HPDE6-E6E7 (cell line): ENCODE results near the gene RHEB.

Source experiments
- DNase-seq: peaks from one replicate; pipeline ENCODE4 v3.0.0; 2011; ENCODE audit warnings: missing footprints; ENCODE audit errors: extremely low spot score

The RHEB gene

GRCh38 chr7:151448261-151449252 lies 71.1 kb downstream of the RHEB start:
- DNase-seq, result peak; percentile 55

DNA sequence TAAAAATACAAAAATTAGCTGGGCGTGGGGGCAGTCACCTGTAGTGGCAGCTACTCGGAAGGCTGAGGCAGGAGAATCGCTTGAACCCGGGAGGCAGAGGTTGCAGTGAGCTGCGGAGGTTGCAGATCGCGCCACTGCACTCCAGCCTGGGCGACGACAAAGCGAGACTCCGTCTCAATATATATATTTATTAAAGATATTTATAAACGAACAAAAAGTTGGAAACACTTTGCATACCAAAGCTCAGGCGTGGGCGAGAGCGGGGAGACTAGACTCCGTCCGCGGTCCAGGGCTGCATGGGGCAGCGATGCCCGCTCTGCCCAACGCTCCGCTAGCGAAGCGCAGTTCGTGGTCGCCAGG lies 71.8 kb downstream of the RHEB start:
- no peak for DNase-seq

DNA sequence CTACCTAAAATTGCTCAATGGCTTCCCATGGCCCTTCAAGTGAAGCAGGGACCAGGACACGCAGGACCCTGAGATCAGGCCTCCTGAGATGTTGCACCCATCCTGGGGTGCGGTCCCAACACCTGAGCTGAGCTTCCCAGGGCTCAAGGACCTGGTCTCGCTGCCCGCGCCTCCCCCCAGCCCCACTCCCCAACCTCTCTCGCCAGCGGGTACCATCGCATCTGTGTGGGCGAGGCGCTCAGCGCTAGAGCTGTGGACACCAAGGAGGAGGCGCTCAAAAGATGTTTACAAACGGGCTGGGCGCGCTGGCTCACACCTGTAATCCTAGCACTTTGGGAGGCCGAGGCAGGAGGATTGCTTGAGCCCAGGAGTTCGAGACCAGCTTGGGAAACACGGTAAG lies 72.4 kb downstream of the RHEB start:
- DNase-seq, result no peak

GRCh38 chr7:151446412-151446811 lies 73.3 kb downstream of the RHEB start:
- no peak for DNase-seq

- no peak for DNase-seq
Observed at GRCh38 chr7:151444632-151445031, 75.1 kb downstream of the RHEB start.

DNA sequence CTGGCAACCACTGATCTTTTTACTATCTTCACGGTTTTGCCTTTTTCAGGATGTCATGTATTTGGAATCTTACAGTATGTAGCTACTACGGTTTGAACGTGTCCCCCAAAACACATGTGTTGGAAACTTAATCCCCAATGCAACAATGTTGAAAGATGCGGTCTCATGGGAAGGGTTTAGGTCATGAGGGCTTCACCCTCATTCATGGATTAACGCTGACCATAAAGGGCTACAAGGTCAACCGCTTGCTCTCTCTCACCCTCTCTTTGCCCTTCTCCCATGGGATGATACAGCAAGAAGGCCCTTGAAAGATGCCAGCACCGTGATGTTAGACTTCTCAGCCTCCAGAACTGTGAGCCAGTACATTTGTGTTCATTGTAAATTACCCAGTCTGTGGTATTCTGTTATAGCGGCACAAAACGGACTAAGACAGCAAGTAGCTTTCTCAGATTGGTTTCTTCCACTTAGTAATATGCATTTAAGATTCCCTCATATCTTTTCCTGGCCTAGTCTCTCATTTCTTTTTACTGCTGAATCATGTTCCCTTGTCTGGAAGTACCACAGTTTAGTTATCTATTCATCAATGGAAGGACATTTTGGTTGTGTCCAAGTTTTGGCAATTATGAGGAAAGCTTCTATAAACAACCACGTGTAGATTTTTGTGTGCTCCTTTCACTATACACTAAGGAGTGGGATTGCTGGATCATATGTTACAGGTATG lies 76.8 kb downstream of the RHEB start:
- DNase-seq, result no peak

- DNase-seq, result no peak
Observed at GRCh38 chr7:151440799-151441445, 78.8 kb downstream of the RHEB start.

- DNase-seq, result no peak
Observed at GRCh38 chr7:151439855-151440798, 79.6 kb downstream of the RHEB start, which contains the start of gene CRYGN. Gene CRYGN (minus strand): TSS chr7:151440141. CDS start chr7:151439917, 224 bp downstream.

- no peak for DNase-seq
Observed at GRCh38 chr7:151438864-151439601, 80.7 kb downstream of the RHEB start.

- DNase-seq, result no peak
Observed at GRCh38 chr7:151437866-151438516, 81.7 kb downstream of the RHEB start.

DNA sequence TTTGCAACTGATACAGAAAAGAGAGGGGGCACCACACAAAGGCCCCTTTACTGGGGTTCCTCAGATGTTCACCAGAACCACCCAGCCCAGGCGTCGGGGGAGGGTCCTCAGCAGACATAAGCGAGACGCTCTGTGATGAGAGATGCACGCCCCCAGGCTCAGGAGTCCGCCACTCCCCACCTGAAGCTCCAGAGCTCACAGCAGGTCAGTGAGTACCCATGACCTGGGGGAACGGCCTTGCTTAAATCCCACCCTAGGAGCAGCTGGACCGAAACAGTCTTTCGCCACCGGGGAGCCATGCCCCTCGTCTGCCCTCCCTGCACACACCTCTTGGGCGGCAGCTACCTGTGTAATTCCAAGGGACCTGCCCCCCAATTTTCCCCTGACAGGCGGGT lies 82.5 kb downstream of the RHEB start:
- no peak for DNase-seq

DNA sequence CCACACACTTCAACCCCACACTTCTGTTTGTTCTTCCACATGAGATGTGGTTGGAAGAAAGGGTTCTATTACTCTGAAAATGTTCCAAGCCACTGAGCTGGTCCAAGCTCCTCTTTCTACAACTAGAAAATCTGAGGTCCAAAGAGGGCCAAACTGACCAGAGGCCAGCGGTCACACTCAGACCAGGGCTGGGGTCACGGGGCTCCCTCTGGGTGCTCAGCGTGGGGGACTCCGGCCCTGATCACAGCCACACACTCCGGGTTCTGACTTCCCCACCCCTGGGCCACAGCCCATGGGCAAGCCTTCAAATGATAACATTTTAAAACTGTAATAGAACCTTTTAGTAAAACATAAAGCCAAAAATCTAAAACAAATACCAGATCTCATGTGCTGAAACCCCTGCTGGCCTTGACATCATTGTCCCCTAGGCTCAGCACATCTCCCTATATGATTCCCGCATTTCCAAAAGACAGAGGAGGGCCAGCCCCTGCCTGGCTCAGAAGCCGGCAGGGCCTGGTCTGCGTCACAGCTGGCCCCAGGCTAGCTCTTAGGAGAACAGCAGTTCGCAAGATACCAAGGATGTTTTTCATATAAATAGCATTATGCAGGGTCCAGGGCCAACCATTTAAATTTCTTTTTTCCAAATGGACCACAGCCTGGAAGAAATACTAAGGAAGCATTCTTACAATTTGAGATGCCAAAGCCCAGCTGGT lies 83.1 kb downstream of the RHEB start:
- DNase-seq, result no peak

- no peak for DNase-seq
Observed at GRCh38 chr7:151435971-151436370, 83.7 kb downstream of the RHEB start.

DNA sequence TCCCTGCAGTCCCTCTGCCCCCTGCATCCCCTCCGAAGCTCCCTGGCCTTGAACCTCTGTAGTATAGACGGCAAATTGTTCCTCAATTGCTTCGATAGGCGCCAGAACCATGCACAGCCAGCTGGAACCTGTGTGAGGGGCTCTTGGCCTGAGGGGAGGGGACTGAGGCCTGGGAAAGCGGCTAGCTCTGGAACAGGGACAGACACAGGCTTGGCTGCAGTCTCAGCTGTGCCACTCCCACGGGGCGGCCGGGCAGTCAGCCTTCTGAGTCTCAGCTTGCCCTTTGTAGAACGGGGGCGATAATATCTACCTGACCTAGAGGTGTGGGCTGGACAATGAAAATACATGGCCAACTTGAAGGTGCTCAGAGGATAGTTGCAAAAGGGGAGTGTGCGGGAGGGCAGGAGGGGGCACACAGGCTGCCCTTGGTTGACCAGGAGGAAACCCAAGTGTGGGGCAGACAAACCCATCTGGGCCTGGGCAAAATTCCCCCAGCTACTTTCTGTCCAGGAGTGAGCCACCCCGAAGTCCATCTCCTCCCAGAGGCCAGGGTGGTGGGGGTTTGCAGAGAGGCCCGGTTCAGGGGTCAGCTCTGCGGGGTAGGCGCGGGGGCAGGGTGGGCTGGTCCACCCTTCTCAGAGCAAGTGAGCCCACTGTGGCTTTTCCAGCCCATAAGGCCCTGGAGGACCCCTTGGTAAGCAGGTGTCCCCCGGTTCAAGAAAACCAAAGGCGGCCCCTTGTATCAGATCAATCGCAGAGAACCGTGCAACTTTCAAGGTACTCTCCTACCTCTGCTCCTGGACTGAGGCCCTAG lies 84.4 kb downstream of the RHEB start:
- no peak for DNase-seq

GRCh38 chr7:151434549-151434948 lies 85.1 kb downstream of the RHEB start:
- DNase-seq, result no peak

- DNase-seq, result no peak
Observed at GRCh38 chr7:151433721-151434400, 85.8 kb downstream of the RHEB start.

GRCh38 chr7:151432658-151433521 lies 86.8 kb downstream of the RHEB start:
- peak; percentile 47 for DNase-seq
